ENCODE measurements around the gene SNX8.

Gene SNX8

DNA sequence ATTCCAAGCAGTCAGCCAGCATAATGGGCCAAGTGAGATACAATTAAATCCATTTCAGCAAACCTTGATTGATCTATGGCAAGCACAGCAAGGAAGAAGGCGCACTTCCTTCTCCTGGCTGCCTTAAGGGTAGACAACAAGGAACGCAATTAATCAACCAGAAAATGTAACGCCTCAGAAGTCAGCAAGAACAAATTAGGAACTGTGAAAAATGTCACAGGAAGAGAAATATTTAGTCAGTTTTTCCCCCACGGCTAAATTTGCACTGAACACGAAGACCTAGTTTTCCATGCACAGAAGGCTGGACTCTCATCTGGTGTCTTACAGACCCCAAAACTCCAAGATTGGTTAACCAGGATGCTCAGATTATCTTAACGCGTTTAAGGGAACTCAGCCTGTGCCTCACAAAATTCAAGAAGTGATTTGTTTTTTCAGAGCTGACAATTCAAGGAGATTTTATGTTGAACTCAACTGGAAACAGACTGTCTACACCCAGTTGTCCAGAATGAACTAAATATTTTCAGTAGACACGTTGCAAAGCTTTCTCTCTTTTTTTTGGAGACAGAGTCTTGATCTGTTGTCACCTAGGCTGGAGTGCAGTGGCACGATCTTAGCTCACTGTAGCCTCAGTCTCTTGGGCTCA lies 14.2 kb downstream of the SNX8 start:
- DNase-seq (ENCODE audit: low read depth), result no peak
- TF ChIP-seq, protein P1, sequence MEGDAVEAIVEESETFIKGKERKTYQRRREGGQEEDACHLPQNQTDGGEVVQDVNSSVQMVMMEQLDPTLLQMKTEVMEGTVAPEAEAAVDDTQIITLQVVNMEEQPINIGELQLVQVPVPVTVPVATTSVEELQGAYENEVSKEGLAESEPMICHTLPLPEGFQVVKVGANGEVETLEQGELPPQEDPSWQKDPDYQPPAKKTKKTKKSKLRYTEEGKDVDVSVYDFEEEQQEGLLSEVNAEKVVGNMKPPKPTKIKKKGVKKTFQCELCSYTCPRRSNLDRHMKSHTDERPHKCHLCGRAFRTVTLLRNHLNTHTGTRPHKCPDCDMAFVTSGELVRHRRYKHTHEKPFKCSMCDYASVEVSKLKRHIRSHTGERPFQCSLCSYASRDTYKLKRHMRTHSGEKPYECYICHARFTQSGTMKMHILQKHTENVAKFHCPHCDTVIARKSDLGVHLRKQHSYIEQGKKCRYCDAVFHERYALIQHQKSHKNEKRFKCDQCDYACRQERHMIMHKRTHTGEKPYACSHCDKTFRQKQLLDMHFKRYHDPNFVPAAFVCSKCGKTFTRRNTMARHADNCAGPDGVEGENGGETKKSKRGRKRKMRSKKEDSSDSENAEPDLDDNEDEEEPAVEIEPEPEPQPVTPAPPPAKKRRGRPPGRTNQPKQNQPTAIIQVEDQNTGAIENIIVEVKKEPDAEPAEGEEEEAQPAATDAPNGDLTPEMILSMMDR (IDR thresholded peaks at IDR 0.05; ENCODE audit: insufficient read depth, low read depth, low read length, missing control alignments), result no peak
- H3K4me3 ChIP-seq (ENCODE audit: low read length), result no peak overlapping the region

DNA sequence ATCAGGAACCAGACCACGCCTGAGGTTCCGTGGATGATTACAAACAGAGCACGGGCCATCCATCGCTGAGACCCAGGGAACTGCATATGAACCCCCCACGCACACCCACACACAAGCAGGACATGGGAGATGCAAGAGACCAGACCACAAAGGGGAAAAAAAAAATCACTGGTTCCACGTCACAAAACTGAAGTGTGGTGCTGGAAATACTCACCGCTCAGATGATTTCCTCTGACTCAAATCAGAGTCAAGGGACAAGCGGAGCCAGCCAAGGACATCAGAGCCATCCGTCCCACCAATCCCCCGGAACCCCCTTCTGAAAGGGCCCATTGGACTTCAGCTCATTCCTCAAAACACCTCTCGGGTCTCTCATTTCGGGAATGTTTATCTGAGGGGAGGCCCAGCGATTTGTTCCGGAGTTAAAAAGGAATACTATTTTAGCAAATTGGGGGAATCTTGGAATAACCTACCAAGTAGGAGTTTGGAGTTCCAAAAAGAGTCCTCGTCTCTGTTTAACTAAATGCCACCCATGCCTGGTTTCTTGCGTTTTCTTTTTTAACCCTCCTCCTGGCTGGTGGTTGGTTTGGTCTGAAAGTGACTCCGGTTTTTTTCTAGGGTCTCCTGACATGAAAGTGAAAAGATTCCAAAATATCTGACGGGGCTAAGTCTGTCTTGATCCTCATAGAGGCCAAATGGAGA lies 15.0 kb downstream of the SNX8 start:
- TF ChIP-seq, protein P1 (IDR thresholded peaks at IDR 0.05; ENCODE audit: insufficient read depth, low read depth, low read length, missing control alignments), result no peak
- H3K4me3 ChIP-seq (ENCODE audit: low read length), result no peak overlapping the region
- DNase-seq (ENCODE audit: low read depth), result no peak

DNA sequence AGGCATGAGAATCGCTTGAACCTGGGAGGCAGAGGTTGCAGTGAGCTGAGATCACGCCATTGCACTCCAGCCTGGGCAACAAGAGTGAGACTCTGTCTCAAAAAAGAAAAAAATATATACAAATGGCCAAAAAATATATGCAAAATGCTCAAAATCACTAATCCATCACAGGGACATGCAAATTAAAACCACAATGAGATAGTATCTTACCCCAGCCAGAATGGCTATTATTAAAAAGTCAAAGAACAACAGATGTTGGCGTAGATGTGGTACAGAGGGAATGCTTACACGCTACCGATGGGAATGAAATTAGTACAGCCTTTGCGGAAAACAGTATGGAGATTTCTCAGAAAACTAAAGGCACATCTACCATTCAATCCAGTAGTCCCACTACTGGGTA lies 17.4 kb downstream of the SNX8 start:
- no peak overlapping the region for H3K4me3 ChIP-seq (ENCODE audit: low read length)
- no peak for DNase-seq (ENCODE audit: low read depth)
- TF ChIP-seq, protein P1 (IDR thresholded peaks at IDR 0.05; ENCODE audit: insufficient read depth, low read depth, low read length, missing control alignments), result no peak

DNA sequence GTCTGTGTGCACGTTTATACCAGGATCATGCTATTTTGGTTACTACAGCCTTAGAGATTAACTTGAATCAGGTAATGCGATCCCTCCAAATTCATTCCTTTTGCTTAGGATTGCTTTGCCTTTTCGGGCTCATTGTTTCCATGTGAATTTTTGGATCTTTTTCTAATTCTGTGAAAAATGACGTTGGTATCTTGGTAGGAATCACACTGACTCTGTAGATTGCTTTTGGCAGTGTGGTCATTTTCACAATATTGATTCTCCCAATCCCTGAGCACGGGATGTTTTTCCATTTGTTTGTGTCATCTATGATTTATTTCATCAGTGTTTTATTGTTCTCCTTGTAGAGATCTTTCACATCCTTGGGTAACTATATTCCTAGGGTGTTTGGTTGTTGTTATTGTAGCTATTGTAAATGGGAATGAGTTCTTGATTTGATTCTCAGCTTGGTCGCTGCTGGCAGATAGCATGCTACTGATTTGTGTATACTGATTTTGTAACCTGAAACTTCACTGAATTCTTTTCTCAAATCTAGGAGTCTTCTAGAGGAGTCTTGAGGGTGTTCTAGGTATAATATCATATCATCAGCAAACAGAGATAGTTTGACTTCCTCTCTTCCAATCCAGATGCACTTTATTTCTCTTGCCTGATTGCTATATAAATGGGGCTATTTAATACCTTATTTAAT lies 18.2 kb downstream of the SNX8 start:
- TF ChIP-seq, protein P1 (IDR thresholded peaks at IDR 0.05; ENCODE audit: insufficient read depth, low read depth, low read length, missing control alignments), result no peak
- DNase-seq (ENCODE audit: low read depth), result no peak
- no peak overlapping the region for H3K4me3 ChIP-seq (ENCODE audit: low read length)

DNA sequence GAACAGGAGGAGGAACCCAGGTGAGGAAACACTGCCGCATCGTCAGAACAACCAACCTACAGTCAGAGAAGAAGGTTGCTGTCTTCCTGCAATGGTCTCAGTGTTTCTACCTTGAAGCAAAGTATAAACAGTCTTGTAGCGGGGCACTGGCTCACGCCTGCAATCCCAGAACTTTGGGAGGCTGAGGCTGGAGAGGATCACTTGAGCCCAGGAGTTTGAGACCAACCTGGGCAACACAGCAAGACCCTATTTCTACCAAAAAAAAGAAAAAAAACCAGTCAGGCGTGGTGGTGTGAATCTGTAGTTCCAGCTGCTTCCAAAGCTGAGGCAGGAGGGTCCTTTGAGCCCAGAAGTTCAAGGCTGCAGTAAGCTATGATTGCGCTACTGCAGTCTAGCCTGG lies 23.4 kb downstream of the SNX8 start:
- H3K4me3 ChIP-seq (ENCODE audit: low read length), result no peak overlapping the region
- no peak for DNase-seq (ENCODE audit: low read depth)
- TF ChIP-seq, protein P1 (IDR thresholded peaks at IDR 0.05; ENCODE audit: insufficient read depth, low read depth, low read length, missing control alignments), result no peak

DNA sequence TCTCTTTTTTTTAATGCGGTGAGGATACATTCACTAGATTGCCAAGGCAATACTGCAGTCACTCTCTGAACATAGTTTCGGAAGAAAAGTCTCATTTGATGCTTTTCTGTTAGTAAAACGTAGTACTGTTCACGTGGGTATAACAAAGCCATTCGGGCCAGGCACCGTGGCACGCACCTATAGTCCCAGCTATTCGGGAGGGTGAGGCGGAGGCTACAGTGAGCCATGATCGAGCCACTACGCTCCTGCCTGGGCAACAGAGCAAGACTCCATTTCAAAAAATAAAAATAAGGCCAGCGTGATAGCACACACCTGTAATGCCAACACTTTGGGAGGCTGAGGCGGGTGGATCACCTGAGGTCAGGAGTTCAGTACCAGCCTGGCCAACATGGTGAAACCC lies 24.6 kb downstream of the SNX8 start:
- H3K4me3 ChIP-seq (ENCODE audit: low read length), result no peak overlapping the region
- TF ChIP-seq, protein P1 (IDR thresholded peaks at IDR 0.05; ENCODE audit: insufficient read depth, low read depth, low read length, missing control alignments), result no peak
- no peak for DNase-seq (ENCODE audit: low read depth)
